ENCODE measurements around the gene CLOCK. TPM values are rescaled to one million over a fixed set of nuclear protein-coding genes. Genes with fewer than 3 reads are reported as not detected.

The CLOCK gene
- total RNA-seq, 1 experiment from 2014 or later, result 19.4 TPM

- Histone ChIP-seq H4K20me1 (ENCODE audit: insufficient read depth) (no peaks in the 10 kb centered on the region), H3F3A (ENCODE audit: insufficient read depth, low read depth) (peaks cover 3% of the 10 kb centered on the region; the same call in 1 of the 2 replicates), H3K9me3 (ENCODE audit: insufficient read depth, low read depth) (no peaks in the 10 kb centered on the region), H3K4me2 (no peak overlapping the region), H3K4me1 (replicated peaks; ENCODE audit: insufficient read depth) (no peaks in the 10 kb centered on the region), H3K27me3 (ENCODE audit: insufficient read depth, low read depth) (no peaks in the 10 kb centered on the region), H3K4me3 (no peak overlapping the region), H3K27ac (no peak overlapping the region), H3K79me2 (ENCODE audit: low read depth) (no peaks in the 10 kb centered on the region), H3K36me3 (ENCODE audit: low read depth) (no peaks in the 10 kb centered on the region), H3K9me2 (ENCODE audit: insufficient read depth) (no peaks in the 10 kb centered on the region), H2AFZ (no peak overlapping the region)
- CTCF ChIA-PET, result interaction anchor here (0.6 kb wide), 1 partner anchor 89 kb away, joined by 3 read pairs; the partner anchor contains the start of gene SRD5A3
- POLR2A ChIA-PET (ENCODE audit: unreplicated experiment), result no interaction called here
- TF ChIP-seq CTCF (conservative IDR thresholded peaks at IDR 0.05) (peak; percentile 44; the same call in 1 of the 2 replicates), EZH2 (IDR thresholded peaks at IDR 0.05; ENCODE audit: low read depth) (no peak)
- DNase-seq, result no peak
- BruUV-seq (replicated peaks), result no TSS peak
- intact Hi-C loops (cut with micrococcal nuclease; ENCODE audit: unreplicated experiment), result no loop called here
These were observed 111.4 kb downstream of the CLOCK start for GRCh38 chr4:55435141-55435841.

- Histone ChIP-seq H3K36me3 (ENCODE audit: low read depth) (peaks cover 7% of the 10 kb centered on the region; the same call in 1 of the 2 replicates), H2AFZ (no peak overlapping the region), H3F3A (ENCODE audit: insufficient read depth, low read depth) (peaks cover 11% of the 10 kb centered on the region), H4K20me1 (ENCODE audit: insufficient read depth) (no peaks in the 10 kb centered on the region), H3K4me2 (no peak overlapping the region), H3K27ac (no peak overlapping the region), H3K4me3 (no peak overlapping the region), H3K4me1 (replicated peaks; ENCODE audit: insufficient read depth) (no peaks in the 10 kb centered on the region), H3K9me3 (ENCODE audit: insufficient read depth, low read depth) (no peaks in the 10 kb centered on the region), H3K79me2 (ENCODE audit: low read depth) (no peaks in the 10 kb centered on the region), H3K9me2 (ENCODE audit: insufficient read depth) (no peaks in the 10 kb centered on the region), H3K27me3 (ENCODE audit: insufficient read depth, low read depth) (no peaks in the 10 kb centered on the region)
- TF ChIP-seq EZH2 (IDR thresholded peaks at IDR 0.05; ENCODE audit: low read depth) (no peak), CTCF (conservative IDR thresholded peaks at IDR 0.05) (no peak)
- ChIA-PET CTCF (no interaction called here), POLR2A (ENCODE audit: unreplicated experiment) (no interaction called here)
- intact Hi-C loops (cut with micrococcal nuclease; ENCODE audit: unreplicated experiment), result no loop called here
- no TSS peak for BruUV-seq (replicated peaks)
- no peak for DNase-seq
These were observed 114.9 kb downstream of the CLOCK start for GRCh38 chr4:55431710-55432336.

GRCh38 chr4:55424791-55425190 is 121.9 kb downstream of the CLOCK start:
- no peak for TF ChIP-seq CTCF (conservative IDR thresholded peaks at IDR 0.05)
- no peak for TF ChIP-seq EZH2 (IDR thresholded peaks at IDR 0.05; ENCODE audit: low read depth)
- Histone ChIP-seq H3K27ac (no peak overlapping the region), H3K4me1 (replicated peaks; ENCODE audit: insufficient read depth) (no peaks in the 10 kb centered on the region), H4K20me1 (ENCODE audit: insufficient read depth) (no peaks in the 10 kb centered on the region; the same call in 1 of the 2 replicates), H3K36me3 (ENCODE audit: low read depth) (peaks cover 23% of the 10 kb centered on the region; the same call in 1 of the 2 replicates), H3K27me3 (ENCODE audit: insufficient read depth, low read depth) (no peaks in the 10 kb centered on the region), H3K9me3 (ENCODE audit: insufficient read depth, low read depth) (no peaks in the 10 kb centered on the region), H3K79me2 (ENCODE audit: low read depth) (no peaks in the 10 kb centered on the region), H3K9me2 (ENCODE audit: insufficient read depth) (no peaks in the 10 kb centered on the region), H3F3A (ENCODE audit: insufficient read depth, low read depth) (peaks cover 17% of the 10 kb centered on the region), H3K4me2 (no peak overlapping the region), H3K4me3 (no peak overlapping the region), H2AFZ (no peak overlapping the region)
- ChIA-PET POLR2A (ENCODE audit: unreplicated experiment) (no interaction called here), CTCF (no interaction called here)
- intact Hi-C loops (cut with micrococcal nuclease; ENCODE audit: unreplicated experiment), result loop anchor here (5.0 kb wide), 1 partner anchor 77 kb away; the partner anchor contains the start of gene SRD5A3
- no peak for DNase-seq
- BruUV-seq (replicated peaks), result no TSS peak
